ENCODE results near the gene TMEM233.

DNA sequence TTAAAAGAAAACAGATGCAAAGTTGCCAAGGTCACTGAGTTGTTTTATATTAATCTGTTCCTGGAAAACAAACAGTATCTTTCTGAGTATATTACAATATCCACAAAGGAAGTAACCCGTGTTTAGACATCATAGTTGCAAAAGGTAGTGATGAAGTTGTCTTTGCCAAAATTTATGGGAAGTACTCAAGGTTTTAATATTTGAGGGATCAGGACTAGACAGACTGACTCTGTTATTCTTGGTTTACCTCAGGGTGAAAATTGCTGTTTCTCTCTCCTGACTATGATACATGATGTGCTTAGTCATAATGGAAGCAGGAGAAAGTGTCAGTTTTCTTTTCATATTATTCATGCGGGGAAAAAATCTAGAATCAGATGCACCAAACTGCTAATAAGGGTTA lies 28.3 kb downstream of the TMEM233 start:
- TF ChIP-seq POLR2A (IDR thresholded peaks at IDR 0.05; ENCODE audit: low read depth) (no peak), POLR2AphosphoS5 (IDR thresholded peaks at IDR 0.05) (no peak), EP300 (IDR thresholded peaks at IDR 0.05) (no peak)
- TF ChIP-seq, protein P1, sequence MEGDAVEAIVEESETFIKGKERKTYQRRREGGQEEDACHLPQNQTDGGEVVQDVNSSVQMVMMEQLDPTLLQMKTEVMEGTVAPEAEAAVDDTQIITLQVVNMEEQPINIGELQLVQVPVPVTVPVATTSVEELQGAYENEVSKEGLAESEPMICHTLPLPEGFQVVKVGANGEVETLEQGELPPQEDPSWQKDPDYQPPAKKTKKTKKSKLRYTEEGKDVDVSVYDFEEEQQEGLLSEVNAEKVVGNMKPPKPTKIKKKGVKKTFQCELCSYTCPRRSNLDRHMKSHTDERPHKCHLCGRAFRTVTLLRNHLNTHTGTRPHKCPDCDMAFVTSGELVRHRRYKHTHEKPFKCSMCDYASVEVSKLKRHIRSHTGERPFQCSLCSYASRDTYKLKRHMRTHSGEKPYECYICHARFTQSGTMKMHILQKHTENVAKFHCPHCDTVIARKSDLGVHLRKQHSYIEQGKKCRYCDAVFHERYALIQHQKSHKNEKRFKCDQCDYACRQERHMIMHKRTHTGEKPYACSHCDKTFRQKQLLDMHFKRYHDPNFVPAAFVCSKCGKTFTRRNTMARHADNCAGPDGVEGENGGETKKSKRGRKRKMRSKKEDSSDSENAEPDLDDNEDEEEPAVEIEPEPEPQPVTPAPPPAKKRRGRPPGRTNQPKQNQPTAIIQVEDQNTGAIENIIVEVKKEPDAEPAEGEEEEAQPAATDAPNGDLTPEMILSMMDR (IDR thresholded peaks at IDR 0.05): no peak
